Lower leg skin (tissue), 4 donors: Measurements from ENCODE around the gene RAI2. TPM values are rescaled to one million over a fixed set of nuclear protein-coding genes. Genes with fewer than 3 reads are reported as not detected.

Source experiments
- DNase-seq, 2 donors: peaks; one replicate each; pipeline ENCODE4 v3.0.0-alpha.2; 2019; ENCODE audit warnings: low spot score in 2 of 2
- H3K4me3 ChIP-seq: fragments of 200-600 bp; sonication (generic); 2 replicates; pipeline ENCODE4 v1.5.1; 2017; ENCODE audit warnings: mild to moderate bottlenecking, low read depth; ENCODE audit not compliant: poor library complexity, severe bottlenecking
- CTCF ChIP-seq, 3 donors: fragments of 450-650 bp; IDR thresholded peaks; one replicate each; pipeline ENCODE4 v1.5.1; 2016; ENCODE audit warnings: antibody characterized with exemption in 3 of 3, mild to moderate bottlenecking in 3 of 3, moderate library complexity in 2 of 3
- POLR2A ChIP-seq, 2 donors: fragments of 450-650 bp; IDR thresholded peaks; one replicate each; pipeline ENCODE4 v1.6.1; 2016 to 2017; ENCODE audit warnings: antibody characterized with exemption in 2 of 2, mild to moderate bottlenecking in 1 of 2, moderate library complexity in 1 of 2
- whole genome bisulfite sequencing, 2 donors: methylation state at CpG; one replicate each; pipeline ENCODE4 v1.1.5; 2018; 5-methylcytosine and 5-hydroxymethylcytosine counted together
- intact Hi-C: fragments of 100-400 bp; cut with DNase I; formaldehyde crosslinking; loops from one replicate; pipeline ENCODE4 v1.15.0; 2023; ENCODE audit warnings: low total_unique reads
- total RNA-seq, 4 donors: library from RNA; depleted of rRNA; stranded (reverse); fragments of >200 nt; gene quantifications; one replicate each; pipeline ENCODE4 v1.1.0, GENCODE V29; 2016

Gene RAI2
- total RNA-seq, 4 donors from 2014 or later, result 3.9 to 13.3 (median 8.8) TPM

GRCh38 chrX:17812763-17813162 is 48.3 kb downstream of the RAI2 start:
- no peak for DNase-seq
- 47 to 50% methylated on average over 1 of the region's 1 CpG for WGBS, 2 donors
- intact Hi-C loops, result no loop called here
- H3K4me3 ChIP-seq, result no peak overlapping the region
- no peak for TF ChIP-seq CTCF (IDR thresholded peaks at IDR 0.05)
- no peak for TF ChIP-seq POLR2A (IDR thresholded peaks at IDR 0.05)

GRCh38 chrX:17809984-17810383 is 51.1 kb downstream of the RAI2 start:
- H3K4me3 ChIP-seq, result no peak overlapping the region
- WGBS, 2 donors, result 73 to 92% methylated on average over 6 of the region's 6 CpGs
- no peak for DNase-seq
- intact Hi-C loops, result no loop called here
- TF ChIP-seq POLR2A (IDR thresholded peaks at IDR 0.05), result no peak
- TF ChIP-seq CTCF (IDR thresholded peaks at IDR 0.05), result no peak

GRCh38 chrX:17809273-17809672 is 51.8 kb downstream of the RAI2 start:
- intact Hi-C loops, result no loop called here
- TF ChIP-seq POLR2A (IDR thresholded peaks at IDR 0.05) (no peak), CTCF (IDR thresholded peaks at IDR 0.05) (no peak)
- WGBS, 2 donors, result 72 to 80% methylated on average over 4 of the region's 4 CpGs
- no peak for DNase-seq
- H3K4me3 ChIP-seq, result no peak overlapping the region

- TF ChIP-seq POLR2A (IDR thresholded peaks at IDR 0.05), result no peak
- TF ChIP-seq CTCF (IDR thresholded peaks at IDR 0.05), result no peak
- no peak overlapping the region for H3K4me3 ChIP-seq
- 65 to 66% methylated on average over 6 of the region's 6 CpGs for WGBS, 2 donors
- intact Hi-C loops, result no loop called here
- no peak for DNase-seq
These were observed 56.0 kb downstream of the RAI2 start for GRCh38 chrX:17805120-17805519.

GRCh38 chrX:17803449-17803848 is 57.6 kb downstream of the RAI2 start:
- DNase-seq, result no peak
- TF ChIP-seq POLR2A (IDR thresholded peaks at IDR 0.05) (no peak), CTCF (IDR thresholded peaks at IDR 0.05) (no peak)
- no peak overlapping the region for H3K4me3 ChIP-seq
- 75 to 85% methylated on average over 4 of the region's 4 CpGs for WGBS, 2 donors
- intact Hi-C loops, result no loop called here

GRCh38 chrX:17802756-17803155 is 58.3 kb downstream of the RAI2 start:
- DNase-seq, result no peak
- TF ChIP-seq POLR2A (IDR thresholded peaks at IDR 0.05) (no peak), CTCF (IDR thresholded peaks at IDR 0.05) (no peak)
- intact Hi-C loops, result no loop called here
- WGBS, 2 donors, result 72 to 95% methylated on average over 6 to 7 of the region's 7 CpGs
- no peak overlapping the region for H3K4me3 ChIP-seq
